ENCODE measurements around the gene RPL3. TPM values are rescaled to one million over a fixed set of nuclear protein-coding genes. Genes with fewer than 3 reads are reported as not detected.

The RPL3 gene
- total RNA-seq, 1 experiment from 2014 or later = 2,830 TPM

- no peak overlapping the region for H2AK5ac ChIP-seq (ENCODE audit: insufficient read length, low read length)
- no CpG with 5 or more reads among the region's 13 CpGs for WGBS (ENCODE audit: extremely low coverage, insufficient read length, low lambda C conversion rate)
These were observed 31.1 kb downstream of the RPL3 start for GRCh38 chr22:39288135-39288898.

More at GRCh38 chr22:39288135-39288898, 31.1 kb downstream of the RPL3 start:
- no peaks in the 10 kb centered on the region for H4K20me1 ChIP-seq (ENCODE audit: control insufficient read depth, insufficient read depth, insufficient read length)
- H3K4me2 ChIP-seq (ENCODE audit: insufficient read depth, insufficient read length, low read length) = no peak overlapping the region
- H3K56ac ChIP-seq (ENCODE audit: insufficient read length, low read depth, low read length) = no peak overlapping the region
- Mint-ChIP-seq H3K4me3 (no peak overlapping the region), H3K9me3 (peaks cover 0 to 4% of the 10 kb centered on the region in 2 experiments; a peak in 2 of 5 replicates), H3K27ac (no peak overlapping the region), H3K27me3 (ENCODE audit: low read depth) (peaks cover 7% of the 10 kb centered on the region), H3K4me1 (peaks cover 10 to 15% of the 10 kb centered on the region in 2 experiments), H3K36me3 (ENCODE audit: insufficient read depth in 1 of 3, low read depth in 3 of 3) (no peaks in the 10 kb centered on the region)
- H3K14ac ChIP-seq (ENCODE audit: insufficient read depth, low read length) = no peak overlapping the region; the same call in 1 of the 2 replicates
- H3K9ac ChIP-seq (ENCODE audit: extremely low read depth, insufficient read length, low read length) = no peak overlapping the region
- no peak overlapping the region for H3K27ac ChIP-seq (ENCODE audit: insufficient read length, low read depth, low read length)
- no peak overlapping the region for H2BK12ac ChIP-seq (ENCODE audit: insufficient read length, low read depth, low read length)
- no peak overlapping the region for H2BK5ac ChIP-seq (ENCODE audit: insufficient read length, low read length)
- no peaks in the 10 kb centered on the region; the same call in 1 of the 2 replicates for H3K4me1 ChIP-seq (ENCODE audit: insufficient read depth, low read length)
- H3K23ac ChIP-seq (ENCODE audit: insufficient read length, low read depth, low read length) = no peak overlapping the region
- H3T11ph ChIP-seq (ENCODE audit: low read length) = no peak overlapping the region
- H4K5ac ChIP-seq (ENCODE audit: insufficient read length, low read depth, low read length) = no peak overlapping the region
- TF ChIP-seq CTCF (conservative IDR thresholded peaks at IDR 0.05) = no peak
- H2BK120ac ChIP-seq (ENCODE audit: low read depth, low read length, poor library complexity, severe bottlenecking) = no peak overlapping the region
- DNase-seq = peak; percentile 29
- H2BK15ac ChIP-seq (ENCODE audit: low read depth, low read length) = no peak overlapping the region
- H3K79me1 ChIP-seq (ENCODE audit: insufficient read depth, low read depth, low read length, poor library complexity, severe bottlenecking) = no peaks in the 10 kb centered on the region
- no peak overlapping the region for H4K91ac ChIP-seq (ENCODE audit: insufficient read length, low read depth, low read length)
- no peak overlapping the region for H2BK20ac ChIP-seq (ENCODE audit: low read depth, low read length, poor library complexity, severe bottlenecking)
- no peaks in the 10 kb centered on the region for H3K79me2 ChIP-seq (ENCODE audit: insufficient read depth, low read length)
- H3K23me2 ChIP-seq (ENCODE audit: insufficient read length, low read depth, low read length, poor library complexity, severe bottlenecking) = no peaks in the 10 kb centered on the region
- no peaks in the 10 kb centered on the region for H3K9me3 ChIP-seq (ENCODE audit: control insufficient read depth, low read depth, low read length)
- no peak overlapping the region for H3K4ac ChIP-seq (ENCODE audit: low read depth, low read length)
- no peak overlapping the region for H2AFZ ChIP-seq (ENCODE audit: low read length)
- no peak overlapping the region for H3K18ac ChIP-seq (ENCODE audit: insufficient read length, low read depth, low read length)
- no peak overlapping the region for H4K8ac ChIP-seq (replicated peaks; ENCODE audit: insufficient read length, low read depth, low read length)
- H3K27me3 ChIP-seq (ENCODE audit: insufficient read depth, low read length) = no peaks in the 10 kb centered on the region
